ENCODE data around the gene USP2.

GRCh38 chr11:119409731-119410130 lies 28.2 kb upstream of the USP2 start:
- TF ChIP-seq POLR2AphosphoS5 (IDR thresholded peaks at IDR 0.05; ENCODE audit: low read depth, low read length) (no peak), POLR2A (IDR thresholded peaks at IDR 0.05; ENCODE audit: low read depth, low read length) (no peak), TAF1 (IDR thresholded peaks at IDR 0.05; ENCODE audit: low read depth, low read length) (no peak), SPI1 (IDR thresholded peaks at IDR 0.05; ENCODE audit: low read depth, low read length) (no peak), POU2F2 (IDR thresholded peaks at IDR 0.05; ENCODE audit: low read depth, low read length) (no peak)

Data from GM12891 (cell line).